Ovary (tissue), 3 donors: ENCODE measurements around the gene CD84.

ENCODE experiments used
- EP300 ChIP-seq: sonication (generic); formaldehyde crosslinking; IDR thresholded peaks from one replicate; pipeline ENCODE4 v1.6.1; 2017; ENCODE audit warnings: antibody characterized with exemption
- POLR2A ChIP-seq: fragments of 450-650 bp; IDR thresholded peaks from one replicate; pipeline ENCODE4 v1.6.1; 2017; ENCODE audit warnings: antibody characterized with exemption, mild to moderate bottlenecking, moderate library complexity
- TF ChIP-seq, protein P1 (sequence below), 3 donors: fragments of 450-650 bp in 2 of 3; fragments of 200-600 bp in 1 of 3; IDR thresholded peaks; one replicate each; pipeline versions ENCODE4 v1.5.1 to v1.8.0; 2016 to 2022; ENCODE audit warnings: antibody characterized with exemption in 3 of 3, mild to moderate bottlenecking in 1 of 3
- donor health status: DM: no; HTN: no; CAD: no.

DNA sequence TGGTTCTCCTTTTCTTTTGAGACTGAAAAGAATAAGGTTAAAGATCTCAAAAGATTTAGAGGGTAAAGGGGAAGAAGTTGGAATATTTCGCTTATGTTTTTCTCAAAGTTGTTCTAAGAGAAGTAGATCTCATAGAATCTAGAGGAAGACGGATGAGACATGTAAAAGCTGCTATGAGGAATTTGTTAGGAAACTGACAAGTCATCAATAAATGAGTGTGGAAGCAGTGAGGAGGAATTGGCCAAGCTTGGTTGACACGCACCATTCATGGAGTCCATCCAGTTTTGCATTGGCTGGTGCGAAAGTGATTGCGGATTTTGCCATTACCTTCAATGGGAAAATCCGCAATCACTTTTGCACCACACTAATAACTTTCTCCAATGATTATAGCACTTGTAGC lies 76.2 kb downstream of the CD84 start:
- TF ChIP-seq EP300 (no peak), POLR2A (no peak)
- TF ChIP-seq, protein P1, sequence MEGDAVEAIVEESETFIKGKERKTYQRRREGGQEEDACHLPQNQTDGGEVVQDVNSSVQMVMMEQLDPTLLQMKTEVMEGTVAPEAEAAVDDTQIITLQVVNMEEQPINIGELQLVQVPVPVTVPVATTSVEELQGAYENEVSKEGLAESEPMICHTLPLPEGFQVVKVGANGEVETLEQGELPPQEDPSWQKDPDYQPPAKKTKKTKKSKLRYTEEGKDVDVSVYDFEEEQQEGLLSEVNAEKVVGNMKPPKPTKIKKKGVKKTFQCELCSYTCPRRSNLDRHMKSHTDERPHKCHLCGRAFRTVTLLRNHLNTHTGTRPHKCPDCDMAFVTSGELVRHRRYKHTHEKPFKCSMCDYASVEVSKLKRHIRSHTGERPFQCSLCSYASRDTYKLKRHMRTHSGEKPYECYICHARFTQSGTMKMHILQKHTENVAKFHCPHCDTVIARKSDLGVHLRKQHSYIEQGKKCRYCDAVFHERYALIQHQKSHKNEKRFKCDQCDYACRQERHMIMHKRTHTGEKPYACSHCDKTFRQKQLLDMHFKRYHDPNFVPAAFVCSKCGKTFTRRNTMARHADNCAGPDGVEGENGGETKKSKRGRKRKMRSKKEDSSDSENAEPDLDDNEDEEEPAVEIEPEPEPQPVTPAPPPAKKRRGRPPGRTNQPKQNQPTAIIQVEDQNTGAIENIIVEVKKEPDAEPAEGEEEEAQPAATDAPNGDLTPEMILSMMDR (IDR thresholded peaks at IDR 0.05) = no peak
